K562 (cell line): ENCODE data around the gene PPT1. TPM values are rescaled to one million over a fixed set of nuclear protein-coding genes. Genes with fewer than 3 reads are reported as not detected.

Source experiments
- ATAC-seq: fragments of 200-7000 bp; cut with Tn5 transposase; 3 replicates; pipeline ENCODE4 v1.9.1; 2020; ENCODE audit warnings: moderate library complexity
- BruUV-seq: library from RNA; stranded (reverse); fragments of 400-500 nt; replicated peaks from 2 replicates; lab custom pipeline; 2021; lab: Mats Ljungman, UMichigan
- CTCF ChIA-PET: fragments of 300-600 bp; formaldehyde crosslinking; extraction: SDS; loops from one replicate; lab custom pipeline; 2021; ENCODE audit warnings: low intra/inter-chr PET ratio; lab: Yijun Ruan, JAX
- POLR2A ChIA-PET: fragments of 300-600, 350-650 bp; sonication (Branson Sonifier 250); formaldehyde crosslinking; extraction: SDS; loops from one replicate; lab custom pipeline; 2021; ENCODE audit warnings: antibody characterized with exemption, inconsistent platforms; lab: Yijun Ruan, JAX
- DNase-seq, 4 experiments: peaks; one replicate each; pipeline versions ENCODE4 v3.0.0 to v3.0.0-alpha.2; 2011 to 2018; ENCODE audit warnings: low spot score in 3 of 4, mixed read lengths in 3 of 4; ENCODE audit errors: extremely low read depth in 1 of 4
- FAIRE-seq: peaks from 2 replicates; lab custom pipeline; 2011; peaks lifted over from hg19 to GRCh38; lab: Jason Lieb, UNC
- H2AFZ ChIP-seq: 2 replicates; pipeline ENCODE4 v1.6.0; 2011; ENCODE audit warnings: low read depth, low read length, control low read depth, inconsistent platforms
- H3K27ac ChIP-seq: fragments of 200-600 bp; 3 replicates; pipeline ENCODE4 v1.8.0; 2011; ENCODE audit warnings: low read depth, mild to moderate bottlenecking, control low read depth, inconsistent platforms, low read length, moderate library complexity, mixed read lengths; ENCODE audit errors: extremely low read depth
- H3K27me3 ChIP-seq, 2 experiments: fragments of 300-600 bp in 1 of 2; 2 replicates in 1 of 2; 3 replicates in 1 of 2; pipeline versions ENCODE4 v1.6.0 to v1.8.0; 2011; ENCODE audit warnings: inconsistent platforms in 2 of 2, low read length in 2 of 2, mild to moderate bottlenecking in 1 of 2, mixed read lengths in 1 of 2, moderate library complexity in 1 of 2; ENCODE audit not compliant: control insufficient read depth in 2 of 2, insufficient read depth in 2 of 2
- H3K36me3 ChIP-seq: fragments of 300-600 bp; 3 replicates; pipeline ENCODE4 v1.8.0; 2011; ENCODE audit warnings: mild to moderate bottlenecking, low read length, inconsistent platforms; ENCODE audit not compliant: control insufficient read depth, insufficient read depth
- H3K4me1 ChIP-seq, 2 experiments: fragments of 200-600 bp in 1 of 2; replicated peaks in 1 of 2; 2 replicates in 1 of 2; 3 replicates in 1 of 2; pipeline versions ENCODE4 v1.5.1 to v1.8.0; 2011; ENCODE audit warnings: inconsistent platforms in 2 of 2, low read length in 2 of 2, mild to moderate bottlenecking in 1 of 2, mixed read lengths in 1 of 2, moderate library complexity in 1 of 2; ENCODE audit not compliant: control insufficient read depth in 2 of 2, insufficient read depth in 2 of 2
- H3K4me2 ChIP-seq: 2 replicates; pipeline ENCODE4 v1.6.1; 2011; ENCODE audit warnings: low read length, control low read depth, inconsistent platforms, mixed read lengths; ENCODE audit not compliant: insufficient read depth
- H3K4me3 ChIP-seq: fragments of 200-600 bp; sonication (generic), shearing (Covaris generic); 2 replicates; pipeline ENCODE4 v1.5.1; 2016; ENCODE audit warnings: control low read depth, inconsistent platforms
- H3K79me2 ChIP-seq: fragments of 200-600 bp; 3 replicates; pipeline ENCODE4 v1.8.0; 2011; ENCODE audit warnings: low read length, inconsistent platforms; ENCODE audit not compliant: control insufficient read depth, insufficient read depth
- H3K9ac ChIP-seq, 2 experiments: 2 replicates each; pipeline versions ENCODE4 v1.6.0 to v1.6.1; 2011; ENCODE audit warnings: low read depth in 2 of 2, low read length in 2 of 2, control low read depth in 1 of 2, inconsistent platforms in 1 of 2, mild to moderate bottlenecking in 1 of 2, mixed read lengths in 1 of 2; ENCODE audit not compliant: insufficient read depth in 1 of 2
- H3K9me1 ChIP-seq: one replicate; pipeline ENCODE4 v1.6.0; 2011; ENCODE audit warnings: inconsistent platforms, mild to moderate bottlenecking, low read length, moderate library complexity; ENCODE audit not compliant: control insufficient read depth, insufficient read depth
- H3K9me3 ChIP-seq: replicated peaks from 2 replicates; pipeline ENCODE4 v1.5.1; 2011; ENCODE audit warnings: low read depth, low read length, inconsistent platforms; ENCODE audit not compliant: control insufficient read depth, insufficient read depth
- H4K20me1 ChIP-seq: replicated peaks from 2 replicates; pipeline ENCODE4 v1.6.1; 2011; ENCODE audit warnings: low read length, inconsistent platforms, mixed read lengths; ENCODE audit not compliant: control insufficient read depth, insufficient read depth
- C11orf30 ChIP-seq: fragments of 450-650 bp; IDR thresholded peaks from 2 replicates; pipeline ENCODE4 v1.6.1; 2016; ENCODE audit warnings: low read depth, mild to moderate bottlenecking
- CEBPB ChIP-seq: fragments of 450-650 bp; IDR thresholded peaks from 2 replicates; pipeline ENCODE4 v1.6.1; 2016; ENCODE audit warnings: missing genetic modification characterization, missing compliant biosample characterization
- CEBPG ChIP-seq, 3 experiments: fragments of 200-800 bp in 1 of 3; sonication (Bioruptor generic) in 1 of 3; sonication (generic) in 1 of 3; formaldehyde crosslinking in 1 of 3; IDR thresholded peaks in 2 of 3; conservative IDR thresholded peaks in 1 of 3; 2 replicates each; pipeline versions ENCODE4 v1.6.1 to v1.8.0; 2016 to 2022; ENCODE audit warnings: missing compliant biosample characterization in 2 of 3, missing genetic modification characterization in 2 of 3, mild to moderate bottlenecking in 1 of 3, missing genetic modification reagents in 1 of 3
- KDM1A ChIP-seq, 2 experiments: fragments of 450-650 bp; IDR thresholded peaks; 2 replicates each; pipeline ENCODE4 v1.6.1; 2016; ENCODE audit warnings: mild to moderate bottlenecking in 2 of 2
- MAFF ChIP-seq: IDR thresholded peaks from 2 replicates; pipeline ENCODE4 v1.6.1; 2012; ENCODE audit warnings: low read length, improper control_type of control experiment
- MAFG ChIP-seq: fragments of 450-650 bp; conservative IDR thresholded peaks from 2 replicates; pipeline ENCODE4 v1.6.1; 2016; ENCODE audit warnings: missing genetic modification characterization, missing compliant biosample characterization
- MAFK ChIP-seq: IDR thresholded peaks from 2 replicates; pipeline ENCODE4 v1.6.1; 2011; ENCODE audit warnings: low read length, improper control_type of control experiment
- NFE2 ChIP-seq: IDR thresholded peaks from 2 replicates; pipeline ENCODE4 v1.6.1; 2014; ENCODE audit warnings: antibody characterized with exemption, low read depth
- NFE2L1 ChIP-seq: fragments of 450-650 bp; IDR thresholded peaks from 2 replicates; pipeline ENCODE4 v1.6.1; 2016; ENCODE audit warnings: missing genetic modification characterization, low read depth, mild to moderate bottlenecking, missing compliant biosample characterization, moderate library complexity, borderline replicate concordance
- POLR2H ChIP-seq: IDR thresholded peaks from 2 replicates; pipeline ENCODE4 v1.6.1; 2016; ENCODE audit warnings: missing genetic modification characterization, low read depth, mild to moderate bottlenecking, control low read depth, missing compliant biosample characterization, moderate library complexity
- RBM25 ChIP-seq: fragments of 200-400 bp; formaldehyde crosslinking; IDR thresholded peaks from 2 replicates; pipeline ENCODE4 v1.6.1; 2018; ENCODE audit warnings: low read length, low read depth, moderate library complexity; ENCODE audit not compliant: severe bottlenecking
- TBP ChIP-seq: optimal IDR thresholded peaks from 2 replicates; pipeline ENCODE3; 2011; ENCODE audit warnings: low read depth, low read length, improper control_type of control experiment
- ZBTB17 ChIP-seq: fragments of 450-650 bp; formaldehyde crosslinking; IDR thresholded peaks from 2 replicates; pipeline ENCODE4 v1.4.0; 2020; ENCODE audit warnings: mild to moderate bottlenecking
- ZNF146 ChIP-seq: IDR thresholded peaks from one replicate; pipeline ENCODE4 v1.6.1; 2018; ENCODE audit warnings: missing compliant biosample characterization; ENCODE audit not compliant: unreplicated experiment
- ZNF316 ChIP-seq: fragments of 450-650 bp; IDR thresholded peaks from 2 replicates; pipeline ENCODE4 v1.6.1; 2016
- WGBS: fragments of 100-300 bp; shearing (Covaris generic); methylation state at CpG from one replicate; pipeline ENCODE4 v1.1.6; 2016; ENCODE audit warnings: low coverage, mixed read lengths; ENCODE audit not compliant: insufficient coverage; ENCODE audit errors: missing lambda C conversion rate; 5-methylcytosine and 5-hydroxymethylcytosine counted together
- in situ Hi-C: fragments of 300-500 bp; cut with MboI; formaldehyde crosslinking; loops from 4 replicates; pipeline ENCODE4 v1.15.0; 2018; ENCODE audit warnings: inconsistent platforms, mixed read lengths
- intact Hi-C: fragments of 100-400 bp; cut with micrococcal nuclease; formaldehyde crosslinking; loops from 2 replicates; pipeline ENCODE4 v1.14.2; 2022
- polyA plus RNA-seq, 8 experiments: library from polyadenylated mRNA; depleted of rRNA in 4 of 8; stranded (reverse) in 5 of 8; unstranded in 3 of 8; fragments of >200 nt; fragmentation: Nextera tagmentation in 2 of 8; fragmentation: Illumina TruSeq in 1 of 8; extraction: Ambion mirVana in 2 of 8; extraction: Trizol in 1 of 8; gene quantifications; 2 replicates each; pipeline versions ENCODE4 v1.2.1 to v1.2.3, GENCODE V29; 2011 to 2014; ENCODE audit warnings: inconsistent platforms in 1 of 8, missing spikeins in 1 of 8
- total RNA-seq, 7 experiments: library from RNA; depleted of rRNA in 6 of 7; stranded (reverse); fragments of >200 nt in 6 of 7; fragmentation: Illumina TruSeq in 2 of 7; extraction: Trizol in 2 of 7; gene quantifications; 2 replicates each; pipeline versions ENCODE4 v1.2.1 to v1.2.3, GENCODE V29; 2011 to 2021; ENCODE audit warnings: low replicate concordance in 1 of 7
- TF ChIP-seq, protein P1 (sequence below): fragments of 450-650 bp; formaldehyde crosslinking; conservative IDR thresholded peaks from 2 replicates; pipeline ENCODE4 v1.4.0; 2022; ENCODE audit warnings: mild to moderate bottlenecking, missing genetic modification characterization

The PPT1 gene
- total and polyA plus RNA-seq, 9 of the 15 experiments (the other 6 are each of a cell fraction or from before 2014, with no cell fraction given): 72.2 to 285 (median 143) TPM

DNA sequence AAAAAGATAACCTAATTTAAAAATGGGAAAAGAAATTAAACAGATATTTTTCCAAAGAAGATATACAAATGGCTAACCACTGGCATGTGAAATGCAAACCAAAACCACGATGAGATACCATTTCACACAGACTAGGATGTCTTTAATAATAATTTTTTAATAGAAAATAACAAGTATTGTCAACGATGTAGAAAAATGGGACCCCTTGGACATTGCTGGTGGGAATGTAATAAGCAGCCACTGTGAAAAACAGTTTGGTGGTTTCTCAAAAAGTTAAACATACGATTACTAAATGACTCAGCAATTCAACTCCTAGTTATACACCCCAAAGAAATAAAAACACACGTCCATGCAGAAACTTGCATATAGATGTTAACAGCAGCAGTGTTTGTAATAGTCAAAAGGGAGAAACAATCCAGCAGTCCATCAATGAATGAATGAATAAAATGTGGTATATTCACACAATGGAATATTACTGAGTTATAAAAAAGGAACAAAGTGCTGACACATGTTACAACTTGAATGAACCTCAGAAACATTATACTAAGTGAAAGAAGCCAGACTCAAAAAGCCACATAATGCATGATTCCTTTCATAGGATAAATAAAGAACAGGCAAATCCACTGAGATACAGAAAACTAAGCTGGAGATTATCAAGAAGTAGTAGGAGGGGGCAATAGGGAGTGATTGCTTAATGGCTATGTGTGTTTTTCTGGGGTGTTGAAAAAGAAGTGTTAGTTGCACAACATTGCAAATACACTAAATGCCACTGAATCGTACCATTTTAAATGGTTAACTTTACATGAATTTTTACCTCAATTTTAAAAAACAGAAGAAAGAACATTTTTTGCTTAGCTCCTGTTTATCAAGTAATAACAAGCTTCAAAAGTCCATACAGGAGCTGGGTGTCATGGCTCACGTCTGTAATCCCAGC is 4.1 kb downstream of the PPT1 start:
- ATAC-seq (no peak), FAIRE-seq (no peak), DNase-seq (no peak)
- ChIA-PET CTCF (no interaction called here), POLR2A (interaction anchor here (0.7 to 1.8 kb wide), 4 partner anchors 10 to 920 kb away, joined by 3 to 6 read pairs (median 4); no protein-coding TSS in a partner anchor)
- no TSS peak for BruUV-seq
- Histone ChIP-seq H3K27me3 (no peaks in the 10 kb centered on the region), H3K27ac (no peak overlapping the region), H2AFZ (no peak overlapping the region), H4K20me1 (no peaks in the 10 kb centered on the region), H3K36me3 (peaks cover 55% of the 10 kb centered on the region), H3K4me2 (no peak overlapping the region), H3K9ac (no peak overlapping the region), H3K79me2 (peaks cover 44% of the 10 kb centered on the region), H3K9me1 (peaks cover 2% of the 10 kb centered on the region), H3K4me1 (peaks cover 16 to 17% of the 10 kb centered on the region in 2 experiments; a peak in 4 of 5 replicates), H3K4me3 (no peak overlapping the region), H3K9me3 (no peaks in the 10 kb centered on the region)
- TF ChIP-seq POLR2H (no peak), KDM1A (IDR thresholded peaks at IDR 0.05) (peak in 1 of 2 experiments; percentile 43; a peak in 1 of 4 replicates), CEBPG (CRISPR knock-in tag; IDR thresholded peaks at IDR 0.05) (no peak), CEBPG (tag; conservative IDR thresholded peaks at IDR 0.05 in 1 of 2, IDR thresholded peaks at IDR 0.05 in 1 of 2) (0 out of 4 replicates have a peak, but pooled peaks of 1 of the 2 experiments have one; percentile 12), MAFG (tag) (peak; percentile 88), MAFK (peak; percentile 57; the same call in 1 of the 2 replicates), ZNF316 (peak; percentile 93), TBP (no peak), ZBTB17 (no peak), ZNF146 (CRISPR knock-in tag) (peak; percentile 78), RBM25 (peak; percentile 32), NFE2L1 (tag) (peak; percentile 80), NFE2 (peak; percentile 73), C11orf30 (peak; percentile 84), CEBPB (peak; percentile 58), MAFF (peak; percentile 70; the same call in 1 of the 2 replicates)
- TF ChIP-seq, protein P1, sequence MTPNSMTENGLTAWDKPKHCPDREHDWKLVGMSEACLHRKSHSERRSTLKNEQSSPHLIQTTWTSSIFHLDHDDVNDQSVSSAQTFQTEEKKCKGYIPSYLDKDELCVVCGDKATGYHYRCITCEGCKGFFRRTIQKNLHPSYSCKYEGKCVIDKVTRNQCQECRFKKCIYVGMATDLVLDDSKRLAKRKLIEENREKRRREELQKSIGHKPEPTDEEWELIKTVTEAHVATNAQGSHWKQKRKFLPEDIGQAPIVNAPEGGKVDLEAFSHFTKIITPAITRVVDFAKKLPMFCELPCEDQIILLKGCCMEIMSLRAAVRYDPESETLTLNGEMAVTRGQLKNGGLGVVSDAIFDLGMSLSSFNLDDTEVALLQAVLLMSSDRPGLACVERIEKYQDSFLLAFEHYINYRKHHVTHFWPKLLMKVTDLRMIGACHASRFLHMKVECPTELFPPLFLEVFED (CRISPR knock-in tag): no peak
- in situ Hi-C loops (no loop called here), intact Hi-C loops (no loop called here)
- 50% methylated on average over 6 of the region's 6 CpGs for WGBS
